NCI-H146 treated with DMSO at 0.1 percent for 48 hours (cell line): ENCODE data around the gene PRSS53.
"Not testable (repeated sequence)": the region's sequence is repeated elsewhere in the genome, so short reads cannot be mapped to it uniquely, and the experiment has no call there.

Experiments
- DNase-seq: peaks from one replicate; lab custom pipeline; 2025; ENCODE audit not compliant: unreplicated experiment; lab: John Stamatoyannopoulos, UW

PRSS53 gene

GRCh38 chr16:31118223-31119155 lies 29.7 kb upstream of the PRSS53 start:
- DNase-seq: no peak

GRCh38 chr16:31117384-31118222 lies 28.9 kb upstream of the PRSS53 start, which contains the start of gene KAT8:
TSS of gene KAT8 (plus strand) at chr16:31117664. CDS start at chr16:31117682, 18 bp downstream.
- peak; percentile 95 for DNase-seq

- no peak for DNase-seq
These were observed 25.7 kb upstream of the PRSS53 start for GRCh38 chr16:31114468-31114867.

GRCh38 chr16:31113121-31114120 lies 24.7 kb upstream of the PRSS53 start:
- DNase-seq: no peak

GRCh38 chr16:31112711-31113110 lies 24.0 kb upstream of the PRSS53 start:
- no peak for DNase-seq

GRCh38 chr16:31111881-31112466 lies 23.2 kb upstream of the PRSS53 start:
- DNase-seq: no peak

- DNase-seq: no peak
These were observed 21.6 kb upstream of the PRSS53 start for GRCh38 chr16:31110106-31111034.

GRCh38 chr16:31109622-31110021 lies 20.9 kb upstream of the PRSS53 start:
- DNase-seq: no peak

- DNase-seq: no peak
These were observed 20.2 kb upstream of the PRSS53 start for GRCh38 chr16:31108794-31109558.

- peak; percentile 69 for DNase-seq
These were observed 19.5 kb upstream of the PRSS53 start, which contains the start of gene BCKDK for GRCh38 chr16:31108035-31108793. TSS of gene BCKDK (plus strand) at chr16:31108386. CDS start at chr16:31109224, 838 bp downstream.

- DNase-seq: no peak
These were observed 18.7 kb upstream of the PRSS53 start for GRCh38 chr16:31107465-31107867.

- no peak for DNase-seq
These were observed 18.0 kb upstream of the PRSS53 start for GRCh38 chr16:31106509-31107464.

- DNase-seq: no peak
These were observed 17.0 kb upstream of the PRSS53 start for GRCh38 chr16:31105677-31106213.

GRCh38 chr16:31100876-31101641 lies 12.3 kb upstream of the PRSS53 start:
- not testable (repeated sequence) for DNase-seq
